Lower leg skin (tissue), 3 donors: Measurements from ENCODE around the gene ASB13.

ENCODE experiments used
- POLR2A ChIP-seq, 2 donors: fragments of 450-650 bp; IDR thresholded peaks; one replicate each; pipeline ENCODE4 v1.6.1; 2016 to 2017; ENCODE audit warnings: antibody characterized with exemption in 2 of 2, mild to moderate bottlenecking in 1 of 2, moderate library complexity in 1 of 2
- TF ChIP-seq, protein P1 (sequence below), 3 donors: fragments of 450-650 bp; IDR thresholded peaks; one replicate each; pipeline ENCODE4 v1.5.1; 2016; ENCODE audit warnings: antibody characterized with exemption in 3 of 3, mild to moderate bottlenecking in 3 of 3, moderate library complexity in 2 of 3

DNA sequence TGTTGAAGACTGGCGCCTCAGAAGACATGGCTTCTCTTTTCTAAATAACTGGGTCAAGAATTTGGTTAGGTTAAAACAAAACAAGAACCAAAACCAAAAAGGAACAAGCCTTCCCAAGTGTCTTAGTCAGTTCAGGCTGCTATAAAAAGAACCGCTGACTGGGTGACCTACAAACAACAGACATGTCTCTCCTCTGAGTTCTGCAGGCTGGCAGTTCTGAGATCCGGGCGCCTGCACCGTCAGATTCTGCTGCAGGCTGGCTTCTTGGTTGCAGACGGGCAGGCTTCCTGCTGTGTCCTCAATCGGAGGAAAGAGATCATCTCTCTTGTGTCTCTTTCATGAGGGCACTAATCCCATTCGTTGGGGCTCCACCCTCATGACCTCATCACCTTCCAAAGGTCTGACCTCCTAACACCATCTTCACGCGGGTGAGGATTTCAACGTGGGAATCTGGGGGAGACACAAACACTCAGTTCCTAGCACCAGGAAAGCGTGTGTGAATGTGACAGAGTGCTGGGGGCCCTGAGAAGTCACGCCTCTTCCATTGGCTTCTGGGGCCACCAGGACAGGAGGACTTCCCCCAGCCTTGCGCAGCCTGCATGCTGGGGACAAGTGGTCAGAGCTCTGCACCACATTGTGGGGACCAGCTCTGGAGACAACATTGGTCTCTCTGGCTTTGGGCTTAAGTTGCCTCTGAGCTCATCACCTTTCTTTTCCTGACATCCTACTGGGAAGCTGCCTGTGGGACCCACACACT, 63.1 kb downstream of the ASB13 start:
- TF ChIP-seq POLR2A (IDR thresholded peaks at IDR 0.05): no peak
- TF ChIP-seq, protein P1, sequence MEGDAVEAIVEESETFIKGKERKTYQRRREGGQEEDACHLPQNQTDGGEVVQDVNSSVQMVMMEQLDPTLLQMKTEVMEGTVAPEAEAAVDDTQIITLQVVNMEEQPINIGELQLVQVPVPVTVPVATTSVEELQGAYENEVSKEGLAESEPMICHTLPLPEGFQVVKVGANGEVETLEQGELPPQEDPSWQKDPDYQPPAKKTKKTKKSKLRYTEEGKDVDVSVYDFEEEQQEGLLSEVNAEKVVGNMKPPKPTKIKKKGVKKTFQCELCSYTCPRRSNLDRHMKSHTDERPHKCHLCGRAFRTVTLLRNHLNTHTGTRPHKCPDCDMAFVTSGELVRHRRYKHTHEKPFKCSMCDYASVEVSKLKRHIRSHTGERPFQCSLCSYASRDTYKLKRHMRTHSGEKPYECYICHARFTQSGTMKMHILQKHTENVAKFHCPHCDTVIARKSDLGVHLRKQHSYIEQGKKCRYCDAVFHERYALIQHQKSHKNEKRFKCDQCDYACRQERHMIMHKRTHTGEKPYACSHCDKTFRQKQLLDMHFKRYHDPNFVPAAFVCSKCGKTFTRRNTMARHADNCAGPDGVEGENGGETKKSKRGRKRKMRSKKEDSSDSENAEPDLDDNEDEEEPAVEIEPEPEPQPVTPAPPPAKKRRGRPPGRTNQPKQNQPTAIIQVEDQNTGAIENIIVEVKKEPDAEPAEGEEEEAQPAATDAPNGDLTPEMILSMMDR (IDR thresholded peaks at IDR 0.05): no peak
